Pancreas (tissue), 10 donors: ENCODE data around the gene ANKS1A. TPM values are rescaled to one million over a fixed set of nuclear protein-coding genes. Genes with fewer than 3 reads are reported as not detected.

Experiments used
- ATAC-seq, 4 donors: fragments of 200-7000 bp; cut with Tn5 transposase; one replicate each; pipeline versions ENCODE4 v1.8.0 to v1.9.1; 2020; ENCODE audit warnings: mild to moderate bottlenecking in 4 of 4, moderate library complexity in 4 of 4
- DNase-seq, 6 donors: peaks; one replicate each; pipeline ENCODE4 v3.0.0-alpha.2; 2020
- FAIRE-seq: peaks from 2 replicates; lab custom pipeline; 2012; peaks lifted over from hg19 to GRCh38; lab: Jason Lieb, UNC
- H3K27ac ChIP-seq, 4 donors: fragments of 200-600 bp; sonication (generic); 1 replicate in 3 of 4; 2 replicates in 1 of 4; pipeline versions ENCODE4 v1.5.0 to v1.8.0; 2020
- H3K27me3 ChIP-seq, 4 donors: fragments of 200-600 bp; one replicate each; pipeline ENCODE4 v1.8.0; 2021
- H3K36me3 ChIP-seq, 3 donors: fragments of 200-600 bp; sonication (generic) in 1 of 3; one replicate each; pipeline versions ENCODE4 v1.5.0 to v1.8.0; 2020 to 2021
- H3K4me1 ChIP-seq, 3 donors: fragments of 200-600 bp; one replicate each; pipeline ENCODE4 v1.8.0; 2021
- H3K4me3 ChIP-seq, 4 donors: fragments of 200-600 bp; sonication (generic) in 2 of 4; one replicate each; pipeline versions ENCODE4 v1.5.0 to v1.8.0; 2020 to 2021
- H3K9me3 ChIP-seq, 4 donors: fragments of 200-600 bp; one replicate each; pipeline ENCODE4 v1.8.0; 2021
- WGBS, 2 donors: extraction: QIAGEN DNeasy Blood & Tissue Kit; methylation state at CpG; one replicate each; pipeline ENCODE4 v1.1.7; 2013; 5-methylcytosine and 5-hydroxymethylcytosine counted together
- intact Hi-C, 3 donors: fragments of 100-400 bp; cut with DNase I; formaldehyde crosslinking; loops; one replicate each; pipeline versions ENCODE4 v1.11.1 to v1.14.2; 2022
- polyA plus RNA-seq, 2 donors: library from polyadenylated mRNA; stranded (reverse); fragments of 200-250 nt; gene quantifications; one replicate each; pipeline ENCODE4 v1.2.3, GENCODE V29; 2013
- total RNA-seq, 6 donors: library from RNA; stranded (reverse); fragmentation: NEBNext Ultra II Directional in 4 of 6; extraction: Animal tissue kit (Norgen Biotek cat#: 25700) in 4 of 6; gene quantifications; one replicate each; pipeline versions ENCODE4 v1.2.1 to v1.2.4, GENCODE V29; 2021 to 2023
- TF ChIP-seq, protein P1 (sequence below), 4 donors: fragments of 200-600 bp; sonication (generic) in 3 of 4; IDR thresholded peaks; one replicate each; pipeline versions ENCODE4 v1.5.0 to v1.8.0; 2021; ENCODE audit warnings: antibody characterized with exemption in 4 of 4
- donor health status: healthy with polysubstance abuse.
- donor health status: DM: no; HTN: no; CAD: no; lungs with moderate emphysema.
- donor health status: DM: no; HTN: no; CAD: no.
- donor health status: control.
- donor health status: control.
- donor health status: Bipolar disorder and iron deficiency.
- donor health status: DM: yes; HTN: yes; CAD: no.
- donor health status: DM: no; HTN: no; CAD: no.
- donor health status: DM: no; HTN: no; CAD: no.
- donor health status: DM: yes; HTN: yes; CAD: no.

Gene ANKS1A
- total and polyA plus RNA-seq, 8 donors: 6.1 to 16.7 (median 8.0) TPM

DNA sequence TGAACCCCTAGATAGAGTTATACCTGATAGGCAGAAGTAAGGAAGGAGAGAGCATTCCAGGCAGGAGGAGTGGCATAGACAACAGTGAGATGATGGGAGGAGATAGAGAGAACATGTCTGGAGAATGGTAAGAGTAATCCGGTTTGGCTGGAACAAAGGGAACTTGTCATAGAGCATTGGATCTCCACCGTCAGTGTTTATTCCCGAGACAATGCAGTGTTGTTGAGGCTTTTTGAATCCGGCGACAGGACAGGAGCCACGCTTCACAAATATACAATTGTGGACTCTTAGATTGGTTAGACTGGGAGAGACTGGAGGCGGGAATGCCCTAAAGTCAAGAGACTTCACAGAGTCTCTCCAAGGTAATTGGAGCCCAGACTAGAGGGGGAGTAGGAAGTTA lies 119.8 kb downstream of the ANKS1A start:
- DNase-seq (no peak), FAIRE-seq (no peak), ATAC-seq (no peak)
- Histone ChIP-seq H3K36me3 (no peaks in the 10 kb centered on the region), H3K4me3 (no peak overlapping the region), H3K4me1 (no peaks in the 10 kb centered on the region), H3K9me3 (no peaks in the 10 kb centered on the region), H3K27me3 (no peaks in the 10 kb centered on the region), H3K27ac (no peak overlapping the region)
- intact Hi-C loops: no loop called here
- TF ChIP-seq, protein P1, sequence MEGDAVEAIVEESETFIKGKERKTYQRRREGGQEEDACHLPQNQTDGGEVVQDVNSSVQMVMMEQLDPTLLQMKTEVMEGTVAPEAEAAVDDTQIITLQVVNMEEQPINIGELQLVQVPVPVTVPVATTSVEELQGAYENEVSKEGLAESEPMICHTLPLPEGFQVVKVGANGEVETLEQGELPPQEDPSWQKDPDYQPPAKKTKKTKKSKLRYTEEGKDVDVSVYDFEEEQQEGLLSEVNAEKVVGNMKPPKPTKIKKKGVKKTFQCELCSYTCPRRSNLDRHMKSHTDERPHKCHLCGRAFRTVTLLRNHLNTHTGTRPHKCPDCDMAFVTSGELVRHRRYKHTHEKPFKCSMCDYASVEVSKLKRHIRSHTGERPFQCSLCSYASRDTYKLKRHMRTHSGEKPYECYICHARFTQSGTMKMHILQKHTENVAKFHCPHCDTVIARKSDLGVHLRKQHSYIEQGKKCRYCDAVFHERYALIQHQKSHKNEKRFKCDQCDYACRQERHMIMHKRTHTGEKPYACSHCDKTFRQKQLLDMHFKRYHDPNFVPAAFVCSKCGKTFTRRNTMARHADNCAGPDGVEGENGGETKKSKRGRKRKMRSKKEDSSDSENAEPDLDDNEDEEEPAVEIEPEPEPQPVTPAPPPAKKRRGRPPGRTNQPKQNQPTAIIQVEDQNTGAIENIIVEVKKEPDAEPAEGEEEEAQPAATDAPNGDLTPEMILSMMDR (IDR thresholded peaks at IDR 0.05): no peak
- 95 to 97% methylated on average over 7 of the region's 7 CpGs for WGBS, 2 donors

DNA sequence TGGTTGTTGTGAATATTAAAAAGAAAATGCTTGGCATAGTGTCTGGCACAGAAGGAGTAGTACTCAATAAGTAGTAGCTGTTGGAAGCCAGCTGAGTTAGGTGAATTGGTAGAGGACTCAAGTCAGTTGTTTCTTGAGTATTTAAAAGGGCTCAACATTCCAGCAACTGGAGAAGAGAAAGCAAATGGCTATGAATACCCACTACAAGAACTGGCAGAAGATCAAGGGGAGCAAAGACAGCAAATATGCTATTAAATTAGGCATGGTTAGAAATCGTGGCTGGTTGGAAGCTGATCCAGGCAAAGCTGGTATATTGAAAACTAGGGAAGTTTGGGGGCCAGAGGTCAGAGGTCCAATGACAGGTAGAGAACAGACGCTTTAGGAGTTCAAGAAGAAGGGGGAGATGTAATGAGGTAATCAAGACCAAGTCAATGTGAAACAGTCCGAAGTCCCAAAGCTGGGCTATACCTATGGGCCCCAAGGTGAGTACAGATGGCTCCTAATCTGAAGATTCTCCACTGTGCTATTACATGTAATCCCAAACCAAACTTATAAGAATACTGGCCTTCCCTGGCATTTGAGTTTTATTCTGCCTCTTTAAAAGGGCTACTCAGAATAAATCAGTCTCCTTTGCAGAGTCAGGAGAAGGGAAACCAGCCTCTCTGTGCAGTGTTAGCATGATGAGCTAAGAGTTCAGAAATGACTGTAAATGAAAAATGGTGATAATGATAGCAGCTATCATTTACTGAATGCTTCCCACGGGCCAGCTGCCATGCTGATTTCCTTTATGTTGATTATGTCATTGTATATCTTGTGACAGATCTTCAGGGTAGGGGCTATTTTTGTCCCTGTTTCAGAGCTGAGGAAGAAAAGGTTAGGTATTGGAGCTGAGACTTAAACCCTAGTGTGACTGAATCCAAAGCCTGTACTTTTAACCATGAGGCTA lies 122.3 kb downstream of the ANKS1A start:
- Histone ChIP-seq H3K27ac (no peak overlapping the region), H3K27me3 (no peaks in the 10 kb centered on the region), H3K9me3 (no peaks in the 10 kb centered on the region), H3K4me3 (no peak overlapping the region), H3K4me1 (no peaks in the 10 kb centered on the region), H3K36me3 (no peaks in the 10 kb centered on the region)
- FAIRE-seq (no peak), ATAC-seq (no peak), DNase-seq (no peak)
- 53 to 54% methylated on average over 4 of the region's 4 CpGs for WGBS, 2 donors
- intact Hi-C loops: no loop called here
- TF ChIP-seq, protein P1 (IDR thresholded peaks at IDR 0.05): no peak

DNA sequence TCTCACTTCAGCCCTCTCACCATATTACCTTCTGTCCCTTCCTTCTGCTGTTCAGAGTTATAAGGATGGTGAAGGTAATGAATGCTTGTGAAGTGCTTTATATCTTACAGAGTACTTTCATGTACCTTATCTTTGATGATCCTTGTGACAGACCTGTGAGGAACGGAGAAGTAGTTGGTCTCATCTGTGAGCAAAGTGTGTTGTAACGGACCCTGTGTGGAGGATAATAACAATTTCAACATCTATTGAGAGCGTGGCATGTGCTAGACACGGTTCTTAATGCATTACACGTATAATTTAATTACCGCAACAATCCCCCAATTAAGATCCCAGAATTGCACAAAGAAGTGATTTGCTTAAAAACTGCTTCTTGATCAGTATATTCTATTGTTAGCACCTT lies 124.6 kb downstream of the ANKS1A start:
- 93 to 96% methylated on average over 6 of the region's 6 CpGs for WGBS, 2 donors
- no peak overlapping the region for H3K27ac ChIP-seq
- TF ChIP-seq, protein P1 (IDR thresholded peaks at IDR 0.05): no peak
- ATAC-seq (no peak), FAIRE-seq (no peak), DNase-seq (no peak)
- no peak overlapping the region for H3K4me3 ChIP-seq
- H3K9me3 ChIP-seq: no peaks in the 10 kb centered on the region
- intact Hi-C loops: no loop called here
- no peaks in the 10 kb centered on the region for H3K4me1 ChIP-seq
- H3K36me3 ChIP-seq: no peaks in the 10 kb centered on the region
- H3K27me3 ChIP-seq: no peaks in the 10 kb centered on the region

DNA sequence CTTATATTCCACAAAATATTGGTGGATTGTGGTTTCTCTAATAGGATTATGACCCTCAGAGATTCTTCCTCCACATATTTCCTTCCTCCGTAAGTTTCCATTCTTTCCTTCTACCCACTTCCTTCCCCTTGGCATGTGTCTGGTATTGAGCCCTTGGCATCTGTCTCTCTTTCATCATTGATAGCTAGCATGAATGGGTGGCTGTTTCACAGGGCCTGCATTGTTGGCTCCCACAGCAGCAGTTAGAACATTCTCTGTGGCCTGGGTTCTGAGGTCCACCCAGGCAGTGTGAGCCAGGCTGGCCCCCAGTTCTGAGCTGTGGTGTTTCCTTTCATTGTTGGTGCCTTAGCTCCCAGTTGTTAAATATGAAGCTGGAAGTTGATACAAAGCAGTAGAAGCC lies 125.3 kb downstream of the ANKS1A start:
- DNase-seq: no peak
- intact Hi-C loops: no loop called here
- no peaks in the 10 kb centered on the region for H3K36me3 ChIP-seq
- WGBS, 2 donors: 88 to 91% methylated on average over 1 of the region's 1 CpG
- no peaks in the 10 kb centered on the region for H3K4me1 ChIP-seq
- H3K4me3 ChIP-seq: no peak overlapping the region
- H3K27me3 ChIP-seq: no peaks in the 10 kb centered on the region
- no peaks in the 10 kb centered on the region for H3K9me3 ChIP-seq
- no peak overlapping the region for H3K27ac ChIP-seq
- no peak for ATAC-seq
- TF ChIP-seq, protein P1 (IDR thresholded peaks at IDR 0.05): no peak
- no peak for FAIRE-seq

DNA sequence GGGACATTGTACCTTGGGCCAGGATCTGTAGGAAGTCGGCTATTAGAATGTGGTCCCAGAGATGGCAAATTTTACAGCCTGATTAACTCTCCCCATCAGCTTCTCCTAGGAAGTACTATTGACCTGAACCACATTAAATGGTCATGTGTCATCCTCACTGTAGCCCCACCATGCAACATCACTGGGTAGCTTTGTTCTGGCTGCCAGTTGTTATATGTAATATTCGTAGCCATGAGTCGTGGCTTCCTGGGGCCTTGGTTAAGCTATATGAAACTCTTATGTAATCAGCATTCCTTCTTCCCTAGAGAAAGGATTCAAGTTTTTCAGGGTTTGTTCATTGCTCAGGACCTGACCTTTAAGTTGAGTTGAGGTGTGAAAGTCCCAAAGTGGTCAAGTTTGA lies 125.7 kb downstream of the ANKS1A start:
- WGBS, 2 donors: 85 to 88% methylated on average over 3 of the region's 3 CpGs
- Histone ChIP-seq H3K27ac (no peak overlapping the region), H3K36me3 (no peaks in the 10 kb centered on the region), H3K4me3 (no peak overlapping the region), H3K9me3 (no peaks in the 10 kb centered on the region), H3K27me3 (no peaks in the 10 kb centered on the region), H3K4me1 (no peaks in the 10 kb centered on the region)
- FAIRE-seq: no peak
- ATAC-seq: no peak
- TF ChIP-seq, protein P1 (IDR thresholded peaks at IDR 0.05): no peak
- intact Hi-C loops: no loop called here
- DNase-seq: no peak
